GM19324 (cell line): ENCODE data around the gene ERC2.

Experiments used
- ATAC-seq: cut with Tn5 transposase; IDR thresholded peaks from one replicate; pipeline ENCODE4 v1.9.1; 2021; ENCODE audit warnings: mild to moderate bottlenecking, moderate library complexity; ENCODE audit not compliant: unreplicated experiment, low FRiP score

Gene ERC2

GRCh38 chr3:55782351-55782750 lies 685.9 kb downstream of the ERC2 start:
- no peak for ATAC-seq

DNA sequence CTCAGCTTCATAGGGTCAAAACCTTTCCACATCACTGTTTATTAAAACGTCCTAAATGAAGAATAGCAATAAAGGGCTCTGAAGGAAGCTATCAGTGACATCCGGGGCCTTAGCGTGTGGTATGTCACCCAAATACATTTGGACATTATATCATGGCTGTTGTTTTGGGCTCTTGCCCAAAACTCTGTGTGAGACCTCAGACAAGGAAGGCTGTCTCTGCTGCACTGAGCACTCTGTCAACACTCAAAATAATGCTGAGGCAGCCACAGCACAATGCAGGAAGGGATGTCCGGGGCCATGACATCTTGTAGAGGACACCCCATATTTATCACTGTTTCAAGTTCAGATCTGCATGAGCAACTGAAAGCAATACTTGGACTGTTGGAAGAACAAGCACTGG lies 687.4 kb downstream of the ERC2 start:
- no peak for ATAC-seq

- no peak for ATAC-seq
Measured at GRCh38 chr3:55779543-55779942, 688.7 kb downstream of the ERC2 start.

DNA sequence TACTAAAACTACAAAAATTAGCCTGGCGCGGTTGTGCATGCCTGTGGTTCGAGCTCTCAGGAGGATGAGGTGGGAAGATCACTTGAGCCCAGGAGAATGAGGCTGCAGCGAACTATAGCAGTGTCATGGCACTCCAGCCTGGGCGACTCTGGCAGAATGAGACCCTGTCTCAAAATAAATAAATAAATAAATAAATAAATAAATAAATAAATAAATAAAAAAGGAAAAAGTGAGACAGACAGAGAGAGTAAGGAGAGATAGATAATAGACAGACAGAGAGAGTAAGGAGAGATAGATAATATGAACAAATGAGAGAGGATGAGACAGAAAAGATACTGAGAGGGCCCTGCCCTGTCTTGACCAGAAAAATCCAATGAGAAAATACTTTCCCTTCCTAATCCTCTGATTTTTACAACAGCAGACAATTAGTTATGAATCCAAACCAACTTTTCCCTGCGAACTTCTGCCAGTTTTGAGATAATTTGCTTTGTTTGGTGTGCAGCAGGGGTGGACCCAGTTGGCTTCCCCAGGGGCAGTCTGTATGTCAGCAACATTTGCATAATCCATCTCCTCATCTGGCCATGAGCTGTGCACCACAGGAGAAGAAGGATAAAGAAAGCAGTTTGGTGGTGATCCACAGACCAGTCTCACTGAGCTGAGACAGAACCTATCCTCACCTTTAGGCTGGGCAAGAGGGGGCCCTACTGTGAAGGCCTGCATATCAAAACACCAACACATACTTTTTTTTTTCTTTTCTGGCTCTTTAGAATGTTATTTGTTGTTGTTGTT lies 692.7 kb downstream of the ERC2 start:
- ATAC-seq, result no peak

DNA sequence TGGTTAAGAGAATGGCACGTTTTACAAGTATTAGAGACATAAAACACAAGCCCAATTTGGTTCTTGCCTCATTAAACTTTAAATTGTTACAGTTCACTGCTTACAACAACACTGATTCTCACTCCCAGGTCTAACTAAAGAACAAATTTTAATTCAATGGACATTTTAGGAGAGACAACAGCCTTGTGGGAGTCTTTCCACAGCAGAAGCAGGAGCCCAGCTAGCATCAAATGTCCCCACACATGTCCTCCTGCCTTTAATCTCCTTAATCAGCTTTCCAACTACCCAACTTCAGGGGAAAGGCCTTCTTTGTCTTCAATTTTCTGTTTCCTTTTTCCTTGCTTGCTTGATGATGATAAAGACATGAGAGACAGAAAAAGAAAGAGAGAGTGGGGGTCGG lies 693.4 kb downstream of the ERC2 start:
- ATAC-seq, result no peak

DNA sequence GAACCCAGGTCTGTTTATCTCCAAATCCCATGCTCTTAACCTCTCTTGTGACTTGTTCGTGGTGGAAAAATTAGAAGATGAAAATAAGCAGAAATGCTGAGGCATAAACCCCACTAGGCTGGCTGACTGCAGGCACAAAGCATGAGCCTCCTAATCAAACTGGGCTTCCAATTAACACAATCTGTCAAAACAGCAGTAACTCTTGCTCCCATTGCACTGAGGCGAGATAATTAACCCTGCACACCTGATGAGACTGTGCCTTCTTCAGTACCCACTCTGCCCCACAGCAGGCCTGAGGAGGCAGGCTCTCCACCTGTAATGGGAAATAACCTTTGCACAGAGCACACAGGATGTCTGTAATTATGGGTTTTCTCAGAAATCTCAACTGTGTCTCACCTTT lies 696.8 kb downstream of the ERC2 start:
- ATAC-seq, result no peak

DNA sequence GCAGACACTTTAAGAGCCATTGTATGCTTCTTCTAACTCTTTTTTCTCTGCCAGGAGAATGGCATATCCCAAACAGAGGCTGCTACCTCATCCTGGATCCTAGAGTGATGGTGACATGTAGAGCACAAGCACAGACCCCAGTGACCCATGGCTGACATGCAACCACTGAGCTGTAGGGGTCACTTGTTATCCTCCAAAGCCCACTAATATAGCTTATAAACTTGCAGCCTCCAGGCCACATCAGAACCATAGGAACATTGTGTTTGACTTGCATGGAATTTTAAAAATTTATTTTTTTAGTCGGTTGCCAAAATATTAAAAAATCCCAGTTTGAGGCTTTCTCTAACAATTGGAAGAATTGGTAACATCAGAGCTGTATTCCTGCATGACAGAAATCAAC lies 698.2 kb downstream of the ERC2 start:
- no peak for ATAC-seq

DNA sequence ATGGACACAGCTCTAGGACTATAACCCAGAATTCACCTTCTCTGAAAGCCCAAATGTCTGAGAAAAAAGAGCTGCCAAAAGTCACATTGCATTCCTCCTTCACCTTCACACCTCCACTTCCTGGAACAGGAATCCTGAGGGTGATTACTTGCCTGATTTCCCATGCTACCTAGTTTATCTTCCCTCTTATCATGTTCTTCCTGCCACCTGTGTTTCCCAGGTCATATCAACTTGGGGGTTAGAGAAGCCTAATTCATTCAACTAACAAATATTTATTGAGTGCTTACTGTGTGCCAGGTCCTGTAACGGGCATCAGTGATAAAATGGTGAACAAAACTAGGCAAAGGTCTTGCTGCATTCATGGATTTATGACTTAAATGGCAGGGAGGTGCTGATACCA lies 701.5 kb downstream of the ERC2 start:
- no peak for ATAC-seq

DNA sequence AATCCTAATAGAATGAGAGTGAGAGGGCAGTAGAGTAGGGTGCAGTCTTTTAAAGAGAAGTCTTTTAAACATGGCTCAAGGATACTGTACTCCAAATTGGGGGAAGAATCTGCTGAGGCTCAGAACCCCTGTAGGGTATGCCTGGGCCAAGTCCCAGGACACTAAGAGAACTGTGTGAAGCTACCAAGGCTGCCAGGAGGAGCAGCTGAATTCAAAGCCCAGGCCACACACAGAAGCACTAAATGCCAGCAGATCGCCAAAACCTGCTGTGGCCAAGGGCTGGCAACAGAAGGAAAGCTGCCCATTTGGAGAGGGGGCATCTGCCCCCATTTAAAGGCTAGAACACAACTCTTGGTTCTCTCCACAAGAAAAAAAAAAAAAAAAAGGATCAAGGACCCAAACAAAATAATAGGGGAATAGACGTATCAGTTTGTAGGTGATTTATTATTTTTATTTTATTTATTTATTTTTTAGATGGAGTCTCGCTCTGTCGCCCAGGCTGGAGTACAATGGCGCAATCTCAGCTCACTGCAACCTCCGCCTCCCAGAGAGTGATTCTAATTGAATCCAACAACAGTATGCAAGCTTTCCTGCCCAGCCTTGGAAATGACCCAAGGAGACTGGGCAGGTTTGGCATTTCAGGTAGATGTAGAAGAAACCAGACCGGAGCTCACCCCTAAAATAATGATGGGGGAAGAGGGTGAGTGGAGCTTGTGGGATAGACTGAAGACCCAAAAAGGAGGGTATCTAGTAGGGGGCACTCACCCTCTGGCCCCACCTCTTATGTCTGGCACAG lies 702.2 kb downstream of the ERC2 start:
- no peak for ATAC-seq

DNA sequence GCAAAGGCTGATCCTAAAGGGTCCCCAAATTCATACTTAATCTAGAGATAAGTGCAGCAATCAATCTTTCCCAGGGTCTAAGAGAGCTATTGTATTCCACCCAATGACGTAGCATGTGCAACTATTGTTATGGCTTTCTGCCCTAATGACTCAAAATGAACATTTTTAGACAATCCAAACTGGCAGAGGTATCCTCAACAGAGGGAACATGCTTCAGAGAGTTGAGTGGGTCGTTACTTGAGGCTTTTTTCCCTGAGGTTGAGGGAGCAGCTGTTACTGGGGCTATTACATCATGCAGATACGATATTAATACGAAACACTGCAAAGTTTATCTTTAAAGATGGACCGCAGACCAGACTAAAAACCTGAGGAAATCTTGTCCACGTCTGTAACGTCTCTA lies 702.9 kb downstream of the ERC2 start:
- no peak for ATAC-seq

- ATAC-seq, result no peak
Measured at GRCh38 chr3:55756976-55757375, 711.3 kb downstream of the ERC2 start.

DNA sequence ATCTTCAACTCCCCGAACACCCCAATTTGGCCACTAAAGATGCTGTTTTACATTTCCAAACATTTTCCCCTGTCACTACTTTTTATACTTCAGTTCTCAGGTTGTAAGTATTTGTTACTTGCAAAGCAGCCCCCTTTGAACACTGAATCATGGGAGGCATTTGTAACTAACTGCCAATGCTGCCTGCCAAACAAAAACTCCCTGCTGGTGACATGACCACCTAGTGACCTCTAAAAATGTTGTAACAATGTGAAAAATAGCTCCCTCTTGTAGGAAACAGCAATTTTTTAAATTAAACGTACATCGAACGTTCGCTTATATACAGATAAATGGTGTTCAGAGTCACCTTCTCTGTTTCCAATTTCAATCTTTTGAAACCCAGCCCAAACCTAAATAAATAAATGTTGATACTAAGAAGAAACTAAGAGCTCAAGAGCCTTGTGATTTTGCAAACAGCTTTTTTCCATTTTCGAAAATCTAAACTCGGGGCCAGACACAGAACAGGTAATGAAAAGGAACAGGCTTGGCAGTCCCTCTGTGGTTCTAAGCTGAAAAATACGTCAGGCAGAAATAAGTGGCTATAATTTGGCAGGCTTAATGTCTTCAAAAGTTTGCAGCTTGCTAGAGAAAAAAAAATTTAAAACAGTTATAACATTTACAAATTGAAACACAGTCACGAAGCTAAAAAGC lies 712.6 kb downstream of the ERC2 start:
- no peak for ATAC-seq

DNA sequence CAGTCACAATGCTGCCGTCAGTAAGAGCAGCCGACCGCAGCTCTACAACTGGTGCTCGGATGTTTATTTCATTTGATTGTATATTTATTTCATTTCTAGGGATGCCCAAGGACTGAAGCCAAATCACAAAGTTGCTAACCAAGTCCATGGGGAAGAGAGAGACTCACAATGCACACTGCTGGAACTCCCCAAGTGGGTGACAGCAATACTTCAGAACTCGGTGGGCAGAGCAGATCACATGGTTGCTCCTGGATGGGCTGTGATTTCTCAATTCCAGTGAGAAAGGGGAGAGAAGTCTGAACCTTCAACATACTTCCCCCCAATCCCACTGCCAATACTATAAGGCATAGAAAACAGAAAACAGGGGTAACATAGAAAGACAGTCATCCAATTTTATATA lies 715.4 kb downstream of the ERC2 start:
- no peak for ATAC-seq

- ATAC-seq, result no peak
Measured at GRCh38 chr3:55751730-55752129, 716.5 kb downstream of the ERC2 start.

- ATAC-seq, result no peak
Measured at GRCh38 chr3:55750525-55750924, 717.7 kb downstream of the ERC2 start.

- ATAC-seq, result no peak
Measured at GRCh38 chr3:55749036-55749435, 719.2 kb downstream of the ERC2 start.

- ATAC-seq, result no peak
Measured at GRCh38 chr3:55746808-55747413, 721.4 kb downstream of the ERC2 start.

DNA sequence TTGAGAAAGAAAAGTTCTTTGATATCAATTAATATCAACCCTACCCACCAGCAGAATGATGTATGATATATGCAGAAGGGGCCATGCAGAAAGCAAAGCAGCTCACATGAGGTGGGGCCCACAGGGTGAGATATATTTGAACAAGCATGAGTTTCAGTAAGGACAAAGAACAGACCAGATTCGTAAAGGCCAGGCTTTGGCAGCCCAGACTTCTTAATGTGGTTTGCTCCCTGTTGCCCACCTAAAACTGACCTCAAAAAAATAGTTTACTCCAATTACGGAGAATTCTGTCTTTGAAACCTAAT lies 725.5 kb downstream of the ERC2 start:
- ATAC-seq, result no peak

GRCh38 chr3:55742022-55742831 lies 726.0 kb downstream of the ERC2 start:
- ATAC-seq, result no peak

DNA sequence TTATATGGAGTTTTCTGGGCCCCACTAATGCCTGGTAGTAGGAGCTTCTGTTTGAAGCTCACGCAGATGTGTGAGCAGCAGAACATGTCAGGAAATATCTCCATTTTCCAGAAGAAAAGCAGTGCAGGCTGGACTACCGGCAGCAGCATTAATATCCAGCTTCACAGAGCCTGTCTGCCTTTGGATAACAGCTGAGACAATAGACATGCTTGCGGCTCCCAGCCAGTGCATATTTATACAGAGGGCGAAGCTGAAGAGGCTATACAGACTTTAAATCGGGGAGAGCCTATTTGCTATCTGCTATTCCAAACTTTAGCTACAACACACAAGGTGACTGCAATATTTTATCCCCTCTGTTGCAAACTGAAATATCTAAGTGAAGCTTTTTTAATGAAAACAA lies 731.1 kb downstream of the ERC2 start:
- no peak for ATAC-seq
